GM04503 (cell line): Measurements from ENCODE around the gene POMZP3.
"Not testable (repeated sequence)": the region's sequence is repeated elsewhere in the genome, so short reads cannot be mapped to it uniquely, and the experiment has no call there.

Experiments
- DNase-seq: peaks from one replicate; pipeline ENCODE4 v3.0.0-alpha.2; 2012; ENCODE audit warnings: low read depth

Gene POMZP3

DNA sequence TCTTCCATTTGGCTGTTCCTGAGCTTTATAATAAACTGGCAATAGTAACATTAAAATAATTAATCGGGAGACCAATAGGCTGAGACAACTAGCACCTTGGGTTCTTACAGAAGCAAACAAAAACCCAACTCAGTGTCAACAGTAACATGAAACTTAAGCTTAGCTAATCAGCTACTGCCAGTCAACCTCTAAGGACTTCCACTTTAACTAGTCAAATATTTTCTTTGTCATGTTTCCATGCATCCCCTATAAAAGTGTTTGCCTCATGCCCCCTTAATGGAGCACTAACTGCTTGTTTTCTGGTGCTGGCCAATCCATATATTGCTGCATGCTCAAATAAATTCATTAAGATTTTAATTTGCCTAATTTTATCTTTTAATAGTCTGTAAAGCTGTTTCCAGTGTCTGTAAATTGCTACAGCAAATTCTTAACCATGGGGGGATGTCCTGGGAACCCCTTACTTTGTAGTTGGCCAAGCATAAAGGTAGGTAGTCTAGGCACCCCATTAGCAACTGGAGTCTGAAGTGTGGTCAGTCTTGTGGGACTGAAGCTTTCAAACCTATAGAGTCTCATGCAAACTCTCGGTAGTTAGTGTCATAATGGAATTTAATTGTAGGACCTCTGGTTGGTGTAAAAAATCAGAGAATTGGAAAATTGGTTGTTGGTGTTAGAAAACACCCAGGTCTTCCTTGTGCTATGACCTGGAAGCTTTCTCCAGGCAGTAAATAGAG is 40.3 kb downstream of the POMZP3 start:
- DNase-seq = not testable (repeated sequence)

- peak; percentile 39 for DNase-seq
Observed at GRCh38 chr7:76583636-76584281, 43.3 kb downstream of the POMZP3 start.

DNA sequence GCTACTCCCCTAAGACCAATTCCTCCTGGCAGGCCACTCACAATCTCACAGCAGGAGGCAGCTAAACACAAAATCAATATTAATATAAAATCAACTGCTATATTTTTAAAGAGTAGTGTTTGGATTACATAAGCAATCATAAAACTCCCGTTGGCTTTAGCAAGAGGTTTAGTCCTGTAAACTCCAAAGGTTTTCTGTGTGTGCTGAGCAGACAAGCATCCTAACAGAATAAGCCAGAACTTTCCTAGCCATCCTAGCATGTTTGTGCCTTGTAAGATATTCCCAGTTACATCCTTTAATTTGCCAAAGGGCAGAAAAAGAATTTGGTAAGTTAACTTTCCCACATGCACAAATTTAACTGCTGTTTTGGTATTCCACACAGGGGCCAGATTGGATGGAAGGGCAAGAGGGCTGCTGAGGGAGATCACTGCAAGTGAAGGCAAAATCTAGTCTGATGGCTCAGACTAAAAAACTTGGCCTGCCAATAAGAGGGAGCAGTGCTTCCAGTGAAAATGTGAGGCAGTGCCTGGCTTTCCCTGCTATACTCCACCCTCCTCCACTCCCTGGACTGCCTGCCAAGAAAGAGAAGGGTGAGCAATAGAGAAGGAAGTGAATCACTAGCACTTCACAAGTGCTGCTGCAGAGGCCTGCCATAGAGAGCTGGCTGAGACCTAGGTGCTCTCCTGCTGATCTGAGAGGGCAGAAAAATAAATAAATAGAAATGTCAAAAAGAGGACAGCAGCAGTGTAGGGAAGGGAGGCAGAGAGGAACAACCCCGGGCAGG is 44.0 kb downstream of the POMZP3 start:
- peak; percentile 74 for DNase-seq

GRCh38 chr7:76575919-76576655 is 51.0 kb downstream of the POMZP3 start:
- DNase-seq = not testable (repeated sequence)

DNA sequence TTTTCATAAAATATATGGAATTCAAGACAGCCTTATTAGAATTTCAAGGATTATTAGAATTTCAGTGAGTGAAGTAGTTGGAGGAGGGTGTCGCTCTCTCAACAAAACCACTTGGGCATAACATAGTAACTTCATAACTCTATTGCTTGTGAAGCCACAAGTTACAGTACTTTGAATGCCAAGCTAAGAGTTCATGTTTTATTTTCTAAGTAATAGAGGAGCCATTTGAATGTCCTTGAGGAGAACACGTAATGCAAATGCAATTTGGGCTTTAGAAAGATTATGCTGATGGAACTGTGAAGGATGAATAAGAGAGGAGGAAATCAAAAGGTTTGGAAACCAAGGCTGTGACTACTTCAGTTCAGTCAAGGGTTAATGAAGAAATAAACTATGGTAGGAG is 51.6 kb downstream of the POMZP3 start:
- DNase-seq = not testable (repeated sequence)

- DNase-seq = not testable (repeated sequence)
Observed at GRCh38 chr7:76572296-76572695, 54.8 kb downstream of the POMZP3 start.

GRCh38 chr7:76570324-76570775 is 56.7 kb downstream of the POMZP3 start:
- peak; percentile 36 for DNase-seq

DNA sequence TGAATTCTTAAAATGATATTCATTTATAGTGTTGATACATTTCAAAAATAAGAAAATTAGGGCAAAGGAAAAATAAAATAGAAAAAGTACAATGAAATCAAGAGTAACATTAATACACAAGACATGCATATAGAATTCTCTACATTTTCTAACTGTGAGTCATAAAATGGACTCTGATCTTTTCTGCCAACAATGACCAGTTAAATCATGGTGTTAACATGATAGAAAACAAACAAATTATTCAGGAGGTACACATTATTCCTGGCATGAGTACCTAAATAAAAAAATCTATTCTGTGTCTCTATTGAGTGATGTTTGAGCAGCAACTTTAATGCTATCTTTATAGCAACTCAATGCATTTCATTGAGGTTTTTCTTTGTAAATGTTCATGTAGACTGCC is 58.3 kb downstream of the POMZP3 start:
- DNase-seq = not testable (repeated sequence)

GRCh38 chr7:76567753-76568152 is 59.3 kb downstream of the POMZP3 start:
- DNase-seq = not testable (repeated sequence)

- not testable (repeated sequence) for DNase-seq
Observed at GRCh38 chr7:76567311-76567710, 59.8 kb downstream of the POMZP3 start.

GRCh38 chr7:76565001-76565400 is 62.1 kb downstream of the POMZP3 start:
- not testable (repeated sequence) for DNase-seq

- DNase-seq = not testable (repeated sequence)
Observed at GRCh38 chr7:76561342-76561741, 65.7 kb downstream of the POMZP3 start.

- DNase-seq = not testable (repeated sequence)
Observed at GRCh38 chr7:76560157-76560556, 66.9 kb downstream of the POMZP3 start.
